HL-60 (cell line): ENCODE results near the gene TENM4.

Source experiments
- DNase-seq, 2 experiments: peaks; one replicate each; pipeline ENCODE4 v3.0.0-alpha.2; 2010 to 2020; ENCODE audit warnings: low read depth in 1 of 2, low spot score in 1 of 2
- H3K27ac ChIP-seq: fragments of 250-450 bp; sonication (Bioruptor Pico); replicated peaks from 2 replicates; pipeline ENCODE4 v1.5.1; 2020; ENCODE audit warnings: mild to moderate bottlenecking, moderate library complexity
- H3K27me3 ChIP-seq: fragments of 250-450 bp; sonication (Bioruptor Pico); 2 replicates; pipeline ENCODE4 v1.5.1; 2021; ENCODE audit warnings: mild to moderate bottlenecking, moderate library complexity; ENCODE audit not compliant: insufficient read depth, poor library complexity, severe bottlenecking
- H3K4me3 ChIP-seq: replicated peaks from 2 replicates; pipeline ENCODE4 v1.5.1; 2011; ENCODE audit warnings: mild to moderate bottlenecking, control low read depth, low read length; ENCODE audit not compliant: insufficient read depth
- CTCF ChIP-seq: IDR thresholded peaks from one replicate; pipeline ENCODE4 v1.5.1; 2011; ENCODE audit warnings: low read length, control low read depth, inconsistent platforms; ENCODE audit not compliant: insufficient read depth
- GABPA ChIP-seq: IDR thresholded peaks from 2 replicates; pipeline ENCODE4 v1.6.1; 2012; ENCODE audit warnings: low read depth
- POLR2AphosphoS5 ChIP-seq: IDR thresholded peaks from 2 replicates; pipeline ENCODE4 v1.6.1; 2012; ENCODE audit warnings: low read depth
- REST ChIP-seq: IDR thresholded peaks from 2 replicates; pipeline ENCODE4 v1.6.1; 2012; ENCODE audit warnings: low read depth; ENCODE audit not compliant: insufficient replicate concordance
- SPI1 ChIP-seq: IDR thresholded peaks from 2 replicates; pipeline ENCODE4 v1.6.1; 2012; ENCODE audit warnings: low read depth, mild to moderate bottlenecking, borderline replicate concordance

Gene TENM4

GRCh38 chr11:79449040-79449439, 8.2 kb upstream of the TENM4 start:
- no peak overlapping the region for H3K27ac ChIP-seq
- no peak for DNase-seq
- no peak for TF ChIP-seq CTCF
- TF ChIP-seq REST = no peak
- peak; percentile 52 for TF ChIP-seq SPI1
- TF ChIP-seq GABPA = no peak
- no peak overlapping the region for H3K4me3 ChIP-seq
- no peaks in the 10 kb centered on the region for H3K27me3 ChIP-seq

- Histone ChIP-seq H3K4me3 (no peak overlapping the region), H3K27me3 (peaks cover 5% of the 10 kb centered on the region), H3K27ac (no peak overlapping the region)
- DNase-seq = no peak
- no peak for TF ChIP-seq POLR2AphosphoS5
- no peak for TF ChIP-seq REST
- TF ChIP-seq GABPA = no peak
- TF ChIP-seq SPI1 = peak; percentile 65; the same call in 1 of the 2 replicates
- TF ChIP-seq CTCF = no peak
Observed at GRCh38 chr11:79447038-79447786, 6.4 kb upstream of the TENM4 start.

- no peak overlapping the region for H3K4me3 ChIP-seq
- TF ChIP-seq POLR2AphosphoS5 = no peak
- TF ChIP-seq GABPA = no peak
- no peak for TF ChIP-seq CTCF
- TF ChIP-seq REST = no peak
- TF ChIP-seq SPI1 = no peak
- H3K27me3 ChIP-seq = peaks cover 13% of the 10 kb centered on the region
- DNase-seq = no peak
- H3K27ac ChIP-seq = no peak overlapping the region
Observed at GRCh38 chr11:79444923-79445322, 4.1 kb upstream of the TENM4 start.
